A172 (cell line): ENCODE measurements around the gene PCBP3. TPM values are rescaled to one million over a fixed set of nuclear protein-coding genes. Genes with fewer than 3 reads are reported as not detected.
"Not testable (repeated sequence)": the region's sequence is repeated elsewhere in the genome, so short reads cannot be mapped to it uniquely, and the experiment has no call there.

Experiments
- DNase-seq: peaks from one replicate; pipeline ENCODE4 v3.0.0-alpha.2; 2015; ENCODE audit warnings: low spot score
- total RNA-seq: library from RNA; depleted of rRNA; stranded (reverse); fragments of >200 nt; shearing (Covaris generic); gene quantifications from 2 replicates; pipeline ENCODE4 v1.2.3, GENCODE V29; 2014

The PCBP3 gene
- total RNA-seq, 1 experiment from 2014 or later, result not detected

DNA sequence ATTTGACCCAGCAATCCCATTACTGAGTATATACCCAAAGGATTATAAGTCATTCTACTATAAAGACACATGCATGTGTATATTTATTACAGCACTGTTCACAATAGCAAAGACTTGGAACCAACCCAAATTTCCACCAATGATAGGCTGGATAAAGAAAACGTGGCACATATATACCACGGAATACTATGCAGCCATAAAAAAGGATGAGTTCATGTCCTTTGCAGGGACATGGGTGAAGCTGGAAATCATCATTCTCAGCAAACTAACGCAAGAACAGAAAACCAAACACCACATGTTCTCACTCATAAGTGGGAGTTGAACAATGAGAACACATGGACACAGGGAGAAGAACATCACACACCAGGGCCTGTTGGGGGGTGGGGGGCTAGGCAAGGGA is 165.1 kb downstream of the PCBP3 start:
- DNase-seq, result not testable (repeated sequence)

DNA sequence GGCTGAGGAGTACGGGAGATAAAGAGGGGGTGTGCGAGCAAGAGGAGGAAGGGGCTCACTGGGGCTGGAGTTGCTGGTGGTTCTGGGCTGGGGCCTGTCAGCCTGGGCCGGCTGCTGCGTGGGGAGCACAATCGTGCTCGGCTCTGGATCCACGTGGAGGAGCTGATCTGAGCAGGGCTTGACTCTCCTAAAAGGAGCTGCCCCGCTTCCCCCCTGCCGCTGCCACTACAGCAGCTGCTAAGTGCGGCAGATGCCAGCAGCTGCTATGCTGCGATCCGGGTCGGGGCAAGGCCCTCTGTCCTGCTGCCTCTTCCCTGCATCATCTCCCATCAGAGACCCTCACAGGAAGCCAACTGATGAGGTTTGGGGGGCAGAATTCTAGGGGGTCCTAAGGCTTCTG is 165.9 kb downstream of the PCBP3 start:
- DNase-seq, result no peak

DNA sequence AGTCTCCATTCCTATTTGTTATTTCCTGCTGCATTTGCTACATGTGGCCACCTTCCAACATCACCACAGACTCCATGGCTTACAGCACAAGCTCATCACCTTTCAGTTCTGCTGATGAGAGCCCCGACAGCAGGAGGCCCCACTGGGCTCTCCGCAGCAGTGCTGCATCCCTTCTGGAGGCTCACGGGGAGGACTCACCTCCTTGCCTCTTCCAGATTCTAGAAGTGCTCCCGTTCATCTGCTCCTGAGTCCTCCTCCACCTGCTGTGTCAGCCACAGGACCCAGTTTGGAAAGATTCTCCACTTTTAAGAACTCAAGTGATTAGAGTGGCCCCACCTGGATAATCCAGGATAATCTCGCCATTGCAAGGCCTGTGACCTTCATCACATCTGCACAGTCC is 167.6 kb downstream of the PCBP3 start:
- DNase-seq, result no peak

DNA sequence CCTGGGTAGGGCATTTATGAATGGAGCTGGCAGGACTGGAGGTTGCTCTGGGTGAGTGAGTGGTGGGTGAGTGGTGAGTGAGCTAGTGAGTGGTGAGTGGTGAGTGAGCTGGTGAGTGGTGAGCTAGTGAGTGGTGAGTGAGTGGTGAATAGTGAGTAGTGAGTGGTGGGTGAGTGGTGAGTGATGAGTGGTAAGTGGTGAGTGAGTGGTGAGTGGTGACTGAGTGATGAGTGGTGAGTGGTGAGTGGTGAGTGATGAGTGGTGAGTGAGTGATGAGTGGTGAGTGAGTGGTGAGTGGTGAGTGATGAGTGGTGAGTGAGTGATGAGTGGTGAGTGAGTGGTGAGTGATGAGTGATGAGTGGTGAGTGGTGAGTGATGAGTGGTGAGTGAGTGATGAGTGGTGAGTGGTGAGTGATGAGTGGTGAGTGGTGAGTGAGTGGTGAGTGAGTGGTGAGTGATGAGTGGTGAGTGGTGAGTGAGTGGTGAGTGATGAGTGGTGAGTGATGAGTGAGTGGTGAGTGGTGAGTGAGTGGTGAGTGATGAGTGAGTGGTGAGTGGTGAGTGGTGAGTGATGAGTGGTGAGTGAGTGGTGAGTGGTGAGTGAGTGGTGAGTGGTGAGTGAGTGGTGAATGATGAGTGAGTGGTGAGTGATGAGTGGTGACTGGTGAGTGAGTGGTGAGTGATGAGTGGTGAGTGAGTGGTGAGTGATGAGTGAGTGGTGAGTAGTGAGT is 170.8 kb downstream of the PCBP3 start:
- DNase-seq, result not testable (repeated sequence)

DNA sequence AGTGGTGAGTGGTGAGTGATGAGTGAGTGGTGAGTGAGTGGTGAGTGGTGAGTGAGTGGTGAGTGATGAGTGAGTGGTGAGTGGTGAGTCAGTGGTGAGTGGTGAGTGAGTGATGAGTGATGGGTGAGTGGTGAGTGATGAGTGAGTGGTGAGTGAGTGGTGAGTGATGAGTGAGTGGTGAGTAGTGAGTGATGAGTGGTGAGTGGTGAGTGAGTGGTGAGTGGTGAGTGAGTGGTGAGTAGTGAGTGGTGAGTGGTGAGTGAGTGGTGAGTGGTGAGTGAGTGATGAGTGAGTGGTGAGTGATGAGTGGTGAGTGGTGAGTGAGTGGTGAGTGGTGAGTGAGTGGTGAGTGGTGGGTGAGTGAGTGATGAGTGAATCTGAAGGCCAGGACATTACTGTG is 172.3 kb downstream of the PCBP3 start:
- not testable (repeated sequence) for DNase-seq

DNA sequence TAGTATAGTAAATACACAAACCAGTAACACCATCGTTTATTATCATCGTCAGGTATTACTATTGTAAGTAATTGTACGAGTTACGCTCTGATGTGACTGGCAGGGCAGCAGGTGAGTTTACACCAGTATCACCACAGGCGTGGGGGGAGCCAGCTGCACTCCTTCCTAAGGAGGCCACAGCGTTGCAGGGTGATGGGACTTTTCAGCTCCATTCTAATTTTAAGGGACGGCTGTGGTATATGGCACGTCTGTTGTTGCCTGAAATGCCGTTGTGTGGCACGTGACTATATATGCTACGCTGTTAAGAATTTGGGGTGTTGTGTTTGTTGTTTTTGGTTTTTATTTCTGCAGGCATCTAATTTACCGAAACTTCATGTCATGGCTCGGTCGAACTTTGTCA is 173.3 kb downstream of the PCBP3 start:
- no peak for DNase-seq

DNA sequence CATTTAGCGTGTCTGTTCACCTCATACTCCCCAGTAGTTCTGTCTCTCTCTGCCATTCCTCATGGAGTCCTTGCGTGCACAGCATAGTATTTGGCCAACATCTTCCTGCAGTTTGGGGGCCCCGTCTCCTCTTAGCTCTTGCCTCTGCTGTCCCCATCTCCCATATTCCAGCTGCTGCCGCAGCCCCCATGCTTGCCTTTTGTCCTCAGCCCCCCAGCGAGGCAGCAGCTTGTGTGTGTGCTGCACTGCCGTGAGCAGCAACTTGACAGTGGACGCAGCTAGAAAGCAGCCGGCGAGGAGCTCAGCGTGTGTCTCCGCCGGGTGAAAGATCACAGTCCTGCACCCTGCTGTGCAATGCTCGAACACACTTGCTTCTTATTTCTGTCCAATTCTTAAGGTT is 173.8 kb downstream of the PCBP3 start:
- DNase-seq, result no peak

DNA sequence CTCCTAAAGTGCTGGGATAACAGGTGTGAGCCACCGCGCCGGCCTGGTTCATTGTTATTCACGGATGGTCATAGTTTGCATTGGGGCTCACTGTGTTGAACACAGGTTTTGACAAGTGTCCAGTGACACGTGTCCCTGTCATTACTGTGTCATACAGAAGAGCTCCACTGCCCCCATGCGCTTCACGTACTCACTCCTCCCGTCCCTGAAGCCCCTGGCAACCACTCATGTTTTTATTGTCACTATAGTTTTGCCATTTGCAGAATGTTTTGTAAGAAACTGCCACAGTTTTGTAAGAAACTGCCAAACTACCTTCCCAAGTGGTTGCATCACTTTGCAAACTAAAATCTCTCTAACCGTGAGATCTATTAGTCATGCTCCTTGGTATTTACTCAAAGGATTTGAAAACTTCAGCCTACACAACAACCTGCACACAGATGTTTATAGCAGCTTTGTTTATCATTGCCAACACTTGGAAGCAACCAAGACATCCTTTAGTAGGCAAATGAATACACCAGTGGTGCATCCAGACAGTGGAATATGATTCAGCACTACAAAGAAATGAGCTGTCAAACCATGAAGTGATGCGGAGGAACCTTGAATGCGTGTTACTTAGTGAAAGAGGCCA is 174.9 kb downstream of the PCBP3 start:
- peak; percentile 66 for DNase-seq

DNA sequence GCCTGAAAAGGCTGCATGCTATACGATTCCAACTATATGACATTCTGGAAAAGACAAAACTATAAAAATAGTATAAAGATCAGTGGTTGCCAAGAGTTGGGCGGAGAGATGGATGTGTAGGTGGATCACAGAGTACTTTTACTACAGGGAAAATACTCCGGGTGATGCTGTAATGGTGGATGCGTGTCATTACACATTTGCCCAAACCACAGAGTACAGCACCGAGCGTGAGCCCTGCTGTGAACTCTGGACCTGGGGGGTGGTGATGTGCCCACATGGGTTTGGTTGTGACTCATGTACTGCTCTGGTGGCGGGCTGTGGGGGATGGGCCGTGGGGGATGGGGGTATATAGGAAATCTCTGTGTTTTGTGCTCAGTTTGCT is 175.4 kb downstream of the PCBP3 start:
- peak; percentile 80 for DNase-seq

DNA sequence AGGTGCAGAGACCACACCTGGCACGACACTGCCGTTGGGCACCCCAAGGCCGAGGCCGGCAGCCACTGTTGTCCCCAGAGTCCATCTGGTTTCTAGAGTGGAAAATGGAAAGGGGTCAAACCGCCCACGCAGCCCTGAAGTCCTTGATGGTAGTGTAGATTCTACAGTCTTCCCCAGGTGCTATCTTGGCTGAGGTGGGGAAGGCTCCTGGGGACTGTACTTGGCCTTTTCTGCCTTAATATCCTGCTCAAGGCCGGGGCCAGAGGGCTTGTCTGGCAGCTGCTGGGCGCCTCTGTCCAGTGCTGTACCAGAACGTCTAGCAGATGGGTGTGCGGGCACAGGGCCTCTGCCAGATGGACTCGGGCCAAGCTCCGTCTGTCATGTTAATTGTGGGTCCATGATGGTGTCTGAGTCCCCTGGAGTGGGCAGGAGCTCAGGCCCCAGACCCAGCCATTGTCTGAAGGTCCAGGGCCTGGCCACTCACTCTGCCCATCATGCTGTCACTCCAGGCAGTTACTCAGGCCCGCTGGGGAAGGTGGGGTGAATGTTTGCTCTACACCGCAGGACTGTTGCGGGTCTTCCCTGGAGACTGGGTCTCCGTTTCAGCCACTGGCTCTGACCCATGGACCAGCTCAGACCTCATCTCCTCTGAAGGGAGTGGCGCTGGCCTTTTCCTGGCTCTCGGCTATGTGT is 176.1 kb downstream of the PCBP3 start:
- DNase-seq, result no peak

DNA sequence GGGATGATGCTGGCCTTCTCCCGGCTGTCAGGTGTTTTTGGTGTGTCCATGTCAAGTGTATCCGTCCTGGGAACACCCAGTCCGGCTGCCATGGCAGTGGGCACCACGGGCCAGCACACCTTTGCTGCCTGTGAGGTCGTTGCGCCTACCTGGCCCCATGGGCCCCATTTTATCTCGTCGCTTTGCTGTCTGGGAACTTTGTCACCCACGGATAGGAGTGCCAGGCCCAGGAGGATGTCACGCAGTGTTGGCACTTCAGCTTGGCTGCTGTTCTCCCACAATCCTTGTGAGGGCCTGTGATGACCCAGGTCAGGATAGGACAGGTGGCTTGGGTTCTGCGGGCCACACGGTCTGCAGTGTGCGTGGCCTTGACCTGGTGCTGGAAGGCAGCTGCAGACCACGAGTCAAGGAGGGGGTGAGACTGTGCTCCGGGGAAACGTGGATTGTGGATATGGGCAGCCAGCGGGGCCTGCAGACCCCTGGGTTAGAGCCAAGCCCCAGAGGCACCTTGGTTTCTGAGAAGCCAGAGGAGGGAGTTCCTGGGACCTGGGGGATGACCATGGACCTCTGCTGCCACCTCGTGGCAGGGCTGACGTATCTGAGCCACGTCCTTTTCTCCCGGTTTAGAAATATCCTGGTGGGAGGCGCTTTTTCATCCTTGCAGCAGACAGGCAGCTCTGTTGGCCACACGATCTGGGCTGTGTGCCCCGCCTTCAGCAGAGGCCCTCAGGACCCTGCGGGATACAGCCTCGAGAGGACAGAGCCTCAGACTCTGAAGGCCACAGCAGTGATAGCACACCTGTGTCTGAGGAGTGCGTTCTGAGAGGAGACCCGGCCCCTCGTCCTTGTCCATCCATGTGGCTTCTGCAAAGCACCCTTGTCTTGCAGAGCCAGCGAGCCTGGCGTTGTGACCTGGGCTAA is 176.9 kb downstream of the PCBP3 start:
- DNase-seq, result peak; percentile 88

DNA sequence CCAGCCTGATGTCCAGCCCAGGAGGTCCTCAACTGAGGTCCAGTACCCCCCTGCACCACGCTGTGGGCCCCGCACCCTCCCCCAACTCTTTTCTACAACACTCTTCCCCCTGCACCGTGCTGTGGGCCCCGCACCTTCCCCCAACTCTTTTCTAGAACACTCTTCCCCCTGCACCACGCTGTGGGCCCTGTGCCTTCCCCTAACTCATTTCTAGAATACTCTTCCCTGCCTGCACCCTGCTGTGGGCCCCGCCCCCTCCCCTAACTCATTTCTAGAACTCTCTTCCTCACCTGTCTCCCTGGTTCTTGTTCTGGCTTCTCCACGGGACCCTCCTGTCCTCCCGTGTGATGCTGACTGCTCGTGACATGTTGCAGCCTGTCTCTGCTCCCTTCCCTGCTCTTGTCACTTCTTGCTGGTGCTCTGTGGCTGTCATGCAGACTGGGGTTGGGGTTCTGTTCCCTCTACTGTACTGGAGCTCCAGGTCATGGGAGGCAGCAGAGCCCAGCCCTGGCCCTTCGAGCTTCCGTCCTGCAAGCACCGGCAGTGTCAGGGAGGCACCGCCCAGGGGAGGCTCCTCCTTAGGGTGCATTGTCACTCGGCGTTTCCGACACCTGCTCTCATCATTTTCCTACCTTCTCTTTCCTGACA is 177.9 kb downstream of the PCBP3 start:
- DNase-seq, result no peak

DNA sequence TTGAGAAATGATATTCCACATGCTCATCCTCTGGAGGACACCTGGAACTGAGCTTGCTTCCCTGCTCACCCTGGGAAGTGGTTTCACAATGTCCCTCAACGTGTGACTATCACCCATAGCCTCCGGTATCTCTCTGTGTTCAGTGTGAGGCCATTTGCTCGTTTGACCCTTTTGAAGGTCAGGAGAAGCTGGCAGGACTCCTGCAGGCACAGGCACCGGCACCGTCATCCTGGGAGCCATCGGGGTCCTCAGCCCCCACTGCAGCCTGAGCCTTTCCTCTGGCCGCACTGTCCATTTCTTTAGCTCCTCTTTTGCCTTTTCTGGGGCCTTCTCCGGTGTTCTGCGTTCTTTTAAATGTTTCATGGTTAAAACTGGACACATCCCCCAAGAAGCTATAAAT is 178.5 kb downstream of the PCBP3 start:
- no peak for DNase-seq

DNA sequence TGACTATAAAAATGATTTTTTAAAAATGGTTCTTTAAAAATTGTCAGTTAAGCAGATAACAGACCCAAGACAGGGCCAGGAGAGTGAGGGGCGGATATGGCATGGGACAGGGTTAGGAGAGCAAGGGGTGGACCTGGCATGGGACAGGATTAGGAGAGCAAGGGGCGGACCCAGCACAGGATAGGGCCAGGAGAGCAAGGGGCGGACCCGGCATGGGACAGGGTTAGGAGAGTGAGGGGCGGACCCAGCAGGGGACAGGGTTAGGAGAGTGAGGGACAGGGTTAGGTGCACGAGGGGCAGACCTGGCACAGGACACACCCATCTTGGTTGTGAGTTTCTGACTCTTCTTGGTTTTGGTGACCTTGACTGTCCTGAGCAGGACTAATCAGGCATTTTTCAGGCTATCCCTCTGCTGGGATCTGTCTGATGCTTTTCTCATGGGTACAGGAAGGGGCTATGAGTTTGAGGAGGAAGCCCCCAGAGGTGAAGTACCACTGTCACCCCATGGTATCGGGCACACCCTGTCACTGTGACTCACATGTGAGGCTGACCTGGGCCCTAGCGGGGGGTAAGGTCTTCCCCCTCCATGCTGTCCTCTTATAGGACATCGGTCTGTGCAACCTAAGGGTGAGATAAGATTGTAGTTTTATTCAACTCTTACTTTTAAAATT is 179.0 kb downstream of the PCBP3 start:
- DNase-seq, result no peak

DNA sequence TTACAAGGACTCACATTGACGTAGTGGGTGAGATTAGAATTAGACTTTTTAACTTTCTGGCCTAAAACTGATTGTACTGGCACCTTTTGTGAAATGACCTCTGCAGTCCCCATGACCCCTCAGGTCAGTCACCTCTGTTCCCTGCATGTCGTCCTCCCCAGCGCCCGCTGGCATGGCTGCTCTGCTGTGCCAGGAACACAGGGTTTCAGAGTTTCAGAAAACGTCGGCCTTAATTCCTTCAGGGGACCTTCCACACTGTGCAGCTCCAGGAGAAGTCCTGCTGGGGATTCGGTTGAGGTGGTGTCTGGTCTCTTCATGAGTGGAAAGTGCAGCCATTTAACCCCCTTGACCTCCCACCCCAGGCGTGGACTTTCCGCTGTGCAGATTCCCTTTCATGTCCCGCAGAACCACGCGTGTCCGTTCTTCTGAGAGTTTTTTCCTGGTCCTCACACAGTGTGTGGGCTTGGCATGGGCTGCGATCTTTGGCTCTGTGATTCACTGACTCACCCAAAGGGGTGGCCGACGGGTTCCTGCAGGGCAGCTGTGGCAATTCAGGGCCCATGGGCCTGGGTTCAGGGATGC is 179.7 kb downstream of the PCBP3 start:
- DNase-seq, result no peak

DNA sequence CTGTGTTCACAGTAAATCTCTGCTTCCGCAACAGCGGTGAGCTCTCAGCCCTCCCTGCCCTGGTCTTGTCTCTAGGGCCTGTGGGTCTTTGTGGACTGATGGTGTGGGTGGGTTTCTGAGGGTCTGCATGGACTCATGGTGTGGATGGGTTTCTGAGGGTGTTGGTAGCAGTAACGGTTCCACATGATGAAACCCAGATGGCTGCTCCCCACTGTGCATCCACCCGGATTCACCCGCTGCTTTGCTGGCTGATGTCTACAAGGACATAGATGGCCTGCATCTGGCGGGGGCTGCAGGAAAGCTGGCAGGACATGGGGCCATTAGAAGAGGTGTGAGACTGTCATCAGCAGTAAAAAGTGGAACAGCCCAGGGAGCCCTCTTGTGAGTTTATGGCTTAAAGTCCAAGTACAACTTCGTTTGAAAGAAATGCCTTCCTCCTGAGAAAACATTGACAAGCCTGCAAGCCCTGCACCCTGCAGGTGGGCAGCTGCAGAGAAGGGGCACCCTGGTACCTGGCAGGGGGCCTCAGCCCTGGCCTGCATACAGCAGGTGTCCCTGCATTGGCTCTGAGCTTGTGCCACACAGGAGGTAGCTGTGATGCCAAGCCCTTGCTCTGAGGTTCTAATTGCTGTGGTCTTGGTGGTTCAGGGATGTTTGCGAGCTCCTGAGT is 181.2 kb downstream of the PCBP3 start:
- DNase-seq, result no peak

DNA sequence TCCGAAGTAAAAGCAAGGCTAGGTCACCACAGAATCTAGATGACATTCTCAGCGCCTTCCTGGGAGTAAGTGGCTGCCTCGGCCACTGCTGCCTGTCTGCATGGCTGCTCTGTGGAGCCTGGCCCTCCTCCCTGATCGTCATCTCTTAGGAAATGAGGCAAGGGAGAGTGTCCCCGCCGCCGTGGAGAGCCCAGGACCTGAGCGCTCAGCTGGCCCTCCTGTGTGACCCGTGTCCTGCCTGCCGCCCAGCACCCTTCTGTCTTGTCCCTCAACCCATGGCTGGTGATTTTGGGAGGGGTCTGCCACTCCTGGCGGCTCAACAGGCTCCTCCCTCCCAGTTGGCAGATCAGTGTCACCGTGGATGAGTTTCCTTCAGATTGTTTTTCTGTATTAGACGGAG is 181.7 kb downstream of the PCBP3 start:
- no peak for DNase-seq

DNA sequence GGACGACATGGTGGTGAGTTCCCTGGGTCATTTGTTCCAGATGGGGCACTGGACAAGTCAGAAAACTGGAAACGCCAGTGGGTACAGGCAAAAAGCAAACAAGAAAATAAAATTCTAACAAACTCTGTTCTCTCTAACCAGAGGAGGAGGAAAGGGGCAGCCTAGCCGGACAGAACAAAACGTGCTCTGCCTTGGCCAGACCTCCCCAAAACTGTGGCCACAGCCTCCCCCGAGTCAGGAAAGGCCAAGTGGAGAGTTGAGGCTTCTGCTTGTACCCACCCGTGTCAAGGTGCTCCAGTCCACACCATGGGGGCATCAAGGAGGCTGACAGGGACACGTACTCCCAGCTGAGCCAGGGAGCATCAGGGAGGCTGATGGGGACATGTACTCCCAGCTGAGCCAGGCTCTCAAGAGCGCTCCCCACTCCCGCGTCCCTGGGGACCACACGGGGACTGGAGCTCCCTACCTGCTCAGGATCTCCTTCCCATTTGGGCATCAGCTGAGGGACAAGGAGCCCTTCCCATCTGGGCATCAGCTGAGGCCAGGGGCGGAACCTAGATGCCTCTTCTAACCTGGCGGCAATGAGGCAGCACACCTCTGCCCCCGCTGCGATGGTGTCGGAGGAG is 183.3 kb downstream of the PCBP3 start:
- DNase-seq, result no peak

DNA sequence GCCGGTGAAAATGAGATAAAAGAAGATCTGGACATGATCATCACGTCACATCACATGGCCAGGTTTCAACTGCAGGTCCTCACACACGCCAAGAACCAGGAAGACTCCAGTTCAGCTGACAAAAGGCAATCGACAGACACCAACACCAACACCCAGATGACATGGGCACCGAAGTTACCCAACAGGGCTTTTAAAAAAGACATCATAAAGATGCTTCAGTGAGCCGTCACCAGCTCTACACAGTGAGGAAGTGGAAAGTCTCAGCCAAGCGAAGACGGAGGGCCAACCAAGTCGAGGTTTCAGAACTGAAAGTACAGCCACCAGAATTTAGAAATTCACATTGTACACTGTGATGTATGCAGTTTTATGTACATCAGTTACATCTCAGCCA is 183.8 kb downstream of the PCBP3 start:
- no peak for DNase-seq
